ENCODE results near the gene LDAH.

GRCh38 chr2:20797096-20797495 lies 25.8 kb downstream of the LDAH start:
- TF ChIP-seq CTCF (IDR thresholded peaks at IDR 0.05; ENCODE audit: borderline replicate concordance, extremely low read depth, low read length, poor library complexity, severe bottlenecking) (no peak), EZH2 (IDR thresholded peaks at IDR 0.05; ENCODE audit: borderline replicate concordance, low read depth, low read length, severe bottlenecking) (no peak)

Measured in DND-41 (cell line).